Breast epithelium (tissue), 4 donors: ENCODE measurements around the gene SPATA19. TPM values are rescaled to one million over a fixed set of nuclear protein-coding genes. Genes with fewer than 3 reads are reported as not detected.

Experiments used
- DNase-seq, 2 donors: peaks; one replicate each; pipeline ENCODE4 v3.0.0-alpha.2; 2019; ENCODE audit warnings: low spot score in 2 of 2
- H3K27ac ChIP-seq, 2 donors: fragments of 200-600 bp; sonication (generic) in 1 of 2; one replicate each; pipeline ENCODE4 v1.5.1; 2016 to 2019; ENCODE audit warnings: mild to moderate bottlenecking in 1 of 2
- H3K27me3 ChIP-seq, 2 donors: fragments of 200-600 bp; sonication (generic) in 1 of 2; one replicate each; pipeline versions ENCODE4 v1.5.1 to v1.6.0; 2017 to 2019; ENCODE audit warnings: control low read depth in 1 of 2, mild to moderate bottlenecking in 1 of 2
- H3K36me3 ChIP-seq: fragments of 200-600 bp; one replicate; pipeline ENCODE4 v1.5.1; 2019
- H3K4me1 ChIP-seq, 2 donors: fragments of 200-600 bp; sonication (generic); one replicate each; pipeline ENCODE4 v1.5.1; 2016 to 2019; ENCODE audit warnings: control low read depth in 1 of 2
- H3K4me3 ChIP-seq, 3 donors: fragments of 200-600 bp; sonication (generic); 1 replicate in 2 of 3; 2 replicates in 1 of 3; pipeline ENCODE4 v1.5.1; 2016 to 2019; ENCODE audit warnings: mild to moderate bottlenecking in 3 of 3, moderate library complexity in 2 of 3
- H3K9me3 ChIP-seq, 2 donors: fragments of 200-600 bp; sonication (generic) in 1 of 2; one replicate each; pipeline ENCODE4 v1.5.1; 2016 to 2019; ENCODE audit warnings: control low read depth in 1 of 2
- POLR2A ChIP-seq: fragments of 450-650 bp; IDR thresholded peaks from one replicate; pipeline ENCODE4 v1.6.1; 2016; ENCODE audit warnings: antibody characterized with exemption, mild to moderate bottlenecking, moderate library complexity
- POLR2AphosphoS5 ChIP-seq, 3 donors: sonication (generic); formaldehyde crosslinking; IDR thresholded peaks; one replicate each; pipeline ENCODE4 v1.6.1; 2017; ENCODE audit warnings: antibody characterized with exemption in 3 of 3
- intact Hi-C: fragments of 100-400 bp; cut with DNase I; formaldehyde crosslinking; loops from one replicate; pipeline ENCODE4 v1.15.1; 2023; ENCODE audit warnings: low total_unique reads
- total RNA-seq, 3 donors: library from RNA; depleted of rRNA; stranded (reverse); fragments of >200 nt; gene quantifications; one replicate each; pipeline ENCODE4 v1.1.0, GENCODE V29; 2016
- TF ChIP-seq, protein P1 (sequence below), 3 donors: fragments of 450-650 bp; IDR thresholded peaks; one replicate each; pipeline ENCODE4 v1.5.1; 2016 to 2017; ENCODE audit warnings: antibody characterized with exemption in 3 of 3, mild to moderate bottlenecking in 3 of 3, moderate library complexity in 3 of 3

The SPATA19 gene
- total RNA-seq, 3 donors from 2014 or later = not detected

DNA sequence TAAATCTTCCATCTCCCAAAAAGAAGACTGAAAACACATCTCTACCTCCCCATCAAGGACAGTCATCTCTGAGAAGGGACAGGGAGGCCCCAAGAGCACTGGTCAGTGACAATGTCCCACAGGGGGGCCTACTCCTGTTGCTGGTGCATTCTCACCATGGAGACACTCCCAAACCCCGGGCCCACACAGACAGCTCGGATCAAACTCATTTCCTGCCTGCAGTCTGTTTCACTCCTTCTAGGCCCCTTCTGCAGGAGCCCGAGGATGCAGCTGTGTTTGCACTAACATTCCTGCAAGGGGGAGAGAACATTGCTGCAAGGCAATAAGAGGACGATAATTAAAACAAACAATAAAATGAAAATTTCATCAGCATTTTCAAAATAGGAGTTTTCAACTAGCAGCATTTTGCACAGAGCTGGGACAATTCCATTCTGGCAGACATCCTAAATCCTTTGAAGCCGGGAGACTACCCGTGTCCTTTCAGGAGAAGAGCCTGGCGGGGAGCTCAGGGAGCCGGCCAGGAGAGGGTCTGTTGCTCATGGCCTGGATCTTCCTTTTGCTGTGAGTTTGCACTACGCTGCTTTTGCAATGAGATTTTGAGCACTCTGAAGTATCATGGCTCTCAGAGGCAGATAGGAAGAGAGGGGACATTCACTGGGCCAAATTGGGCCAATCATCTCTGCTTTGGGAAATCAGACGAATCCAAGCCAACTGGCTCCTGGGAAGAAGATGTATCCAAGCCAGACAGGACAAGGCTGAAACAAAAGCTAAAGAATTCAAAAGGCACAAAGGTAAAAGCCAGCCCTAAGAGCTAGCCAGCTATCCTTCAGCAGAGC lies 33.2 kb downstream of the SPATA19 start:
- H3K27ac ChIP-seq = no peak overlapping the region
- no peaks in the 10 kb centered on the region for H3K9me3 ChIP-seq
- H3K4me1 ChIP-seq = peaks cover 0 to 8% of the 10 kb centered on the region in 2 donors
- DNase-seq = no peak
- H3K4me3 ChIP-seq = no peak overlapping the region
- no peaks in the 10 kb centered on the region for H3K36me3 ChIP-seq
- intact Hi-C loops = no loop called here
- TF ChIP-seq POLR2A = no peak
- TF ChIP-seq, protein P1, sequence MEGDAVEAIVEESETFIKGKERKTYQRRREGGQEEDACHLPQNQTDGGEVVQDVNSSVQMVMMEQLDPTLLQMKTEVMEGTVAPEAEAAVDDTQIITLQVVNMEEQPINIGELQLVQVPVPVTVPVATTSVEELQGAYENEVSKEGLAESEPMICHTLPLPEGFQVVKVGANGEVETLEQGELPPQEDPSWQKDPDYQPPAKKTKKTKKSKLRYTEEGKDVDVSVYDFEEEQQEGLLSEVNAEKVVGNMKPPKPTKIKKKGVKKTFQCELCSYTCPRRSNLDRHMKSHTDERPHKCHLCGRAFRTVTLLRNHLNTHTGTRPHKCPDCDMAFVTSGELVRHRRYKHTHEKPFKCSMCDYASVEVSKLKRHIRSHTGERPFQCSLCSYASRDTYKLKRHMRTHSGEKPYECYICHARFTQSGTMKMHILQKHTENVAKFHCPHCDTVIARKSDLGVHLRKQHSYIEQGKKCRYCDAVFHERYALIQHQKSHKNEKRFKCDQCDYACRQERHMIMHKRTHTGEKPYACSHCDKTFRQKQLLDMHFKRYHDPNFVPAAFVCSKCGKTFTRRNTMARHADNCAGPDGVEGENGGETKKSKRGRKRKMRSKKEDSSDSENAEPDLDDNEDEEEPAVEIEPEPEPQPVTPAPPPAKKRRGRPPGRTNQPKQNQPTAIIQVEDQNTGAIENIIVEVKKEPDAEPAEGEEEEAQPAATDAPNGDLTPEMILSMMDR (IDR thresholded peaks at IDR 0.05) = no peak
- TF ChIP-seq POLR2AphosphoS5 (IDR thresholded peaks at IDR 0.05) = no peak
- peaks cover 0 to 53% of the 10 kb centered on the region in 2 donors for H3K27me3 ChIP-seq

DNA sequence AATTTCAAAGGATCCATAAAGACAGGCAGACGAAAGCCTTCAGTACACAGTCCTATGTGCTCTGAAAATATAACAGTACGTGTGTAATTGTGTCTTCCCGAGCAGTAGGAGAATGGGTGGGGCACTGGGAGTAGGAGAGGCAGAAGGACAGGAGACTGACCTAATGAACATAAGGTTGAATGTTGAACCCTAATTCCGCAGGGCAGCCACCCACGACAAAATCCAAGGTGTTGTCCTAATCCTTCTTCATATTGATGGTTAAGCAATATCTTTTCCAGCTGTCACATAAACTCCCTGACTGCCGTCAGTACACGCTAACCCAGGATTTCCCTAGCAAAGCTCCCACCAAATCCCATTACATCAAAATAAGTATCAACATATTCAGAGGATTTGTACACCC lies 34.5 kb downstream of the SPATA19 start:
- peaks cover 0 to 8% of the 10 kb centered on the region in 2 donors for H3K4me1 ChIP-seq
- TF ChIP-seq POLR2AphosphoS5 (IDR thresholded peaks at IDR 0.05) = no peak
- TF ChIP-seq, protein P1 (IDR thresholded peaks at IDR 0.05) = no peak
- H3K27me3 ChIP-seq = peaks cover 0 to 55% of the 10 kb centered on the region in 2 donors
- H3K36me3 ChIP-seq = no peaks in the 10 kb centered on the region
- DNase-seq = no peak
- no peaks in the 10 kb centered on the region for H3K9me3 ChIP-seq
- no peak overlapping the region for H3K4me3 ChIP-seq
- intact Hi-C loops = no loop called here
- no peak overlapping the region for H3K27ac ChIP-seq

DNA sequence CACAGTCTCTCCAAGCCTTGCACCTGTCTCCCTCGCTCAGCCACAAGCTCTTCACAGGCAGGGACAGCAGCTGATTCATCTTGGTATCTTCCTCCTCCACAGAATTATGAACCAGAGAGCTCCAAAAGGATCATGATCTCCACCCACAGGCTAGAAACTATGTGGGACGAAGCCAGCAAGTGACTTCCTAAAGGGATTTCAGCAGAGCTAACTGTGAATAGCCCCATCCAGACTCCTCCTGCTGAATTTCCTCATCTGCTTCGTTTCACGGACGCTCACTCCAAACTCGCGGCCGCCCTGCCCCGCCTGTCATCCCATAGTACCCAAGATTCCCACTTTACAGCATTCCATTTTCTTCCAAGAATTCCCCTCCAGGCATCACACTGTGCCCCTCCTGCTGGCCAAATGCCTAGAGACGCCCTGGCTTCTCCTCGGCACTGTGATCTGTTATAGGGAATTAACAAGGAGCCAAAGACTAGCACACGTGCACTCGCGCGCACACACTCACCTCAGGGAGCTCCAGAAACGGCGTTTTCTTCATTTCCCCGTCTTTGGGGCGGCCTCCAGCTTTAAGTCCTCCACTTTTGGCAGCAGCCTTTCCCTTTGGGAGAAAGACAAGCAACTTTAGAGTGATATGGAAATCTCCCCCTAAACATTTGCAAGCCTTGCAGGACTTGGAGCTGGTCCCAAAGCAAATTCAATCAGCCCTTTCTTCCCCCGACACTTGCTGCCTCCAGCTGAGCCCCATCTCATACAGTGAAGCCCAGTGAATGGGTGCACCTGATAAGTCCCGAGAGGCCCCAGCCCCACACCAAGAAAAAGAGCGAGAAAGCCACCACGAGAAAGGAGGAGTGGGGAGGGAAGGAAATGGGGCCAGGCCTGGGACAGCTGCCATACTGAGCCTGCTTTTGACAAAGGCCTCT lies 35.5 kb downstream of the SPATA19 start:
- intact Hi-C loops = loop anchor here (10.0 kb wide), 1 partner anchor 1805 kb away; no protein-coding TSS in a partner anchor
- Histone ChIP-seq H3K27ac (no peak overlapping the region), H3K4me3 (peak overlapping the region in 2 of 3 donors; percentile 11 to 13), H3K4me1 (peaks cover 0 to 8% of the 10 kb centered on the region in 2 donors), H3K9me3 (no peaks in the 10 kb centered on the region), H3K36me3 (no peaks in the 10 kb centered on the region), H3K27me3 (peaks cover 0 to 52% of the 10 kb centered on the region in 2 donors)
- TF ChIP-seq POLR2A = no peak
- TF ChIP-seq, protein P1 (IDR thresholded peaks at IDR 0.05) = no peak
- TF ChIP-seq POLR2AphosphoS5 (IDR thresholded peaks at IDR 0.05) = no peak
- peak in 1 of 2 donors; percentile 34 for DNase-seq

DNA sequence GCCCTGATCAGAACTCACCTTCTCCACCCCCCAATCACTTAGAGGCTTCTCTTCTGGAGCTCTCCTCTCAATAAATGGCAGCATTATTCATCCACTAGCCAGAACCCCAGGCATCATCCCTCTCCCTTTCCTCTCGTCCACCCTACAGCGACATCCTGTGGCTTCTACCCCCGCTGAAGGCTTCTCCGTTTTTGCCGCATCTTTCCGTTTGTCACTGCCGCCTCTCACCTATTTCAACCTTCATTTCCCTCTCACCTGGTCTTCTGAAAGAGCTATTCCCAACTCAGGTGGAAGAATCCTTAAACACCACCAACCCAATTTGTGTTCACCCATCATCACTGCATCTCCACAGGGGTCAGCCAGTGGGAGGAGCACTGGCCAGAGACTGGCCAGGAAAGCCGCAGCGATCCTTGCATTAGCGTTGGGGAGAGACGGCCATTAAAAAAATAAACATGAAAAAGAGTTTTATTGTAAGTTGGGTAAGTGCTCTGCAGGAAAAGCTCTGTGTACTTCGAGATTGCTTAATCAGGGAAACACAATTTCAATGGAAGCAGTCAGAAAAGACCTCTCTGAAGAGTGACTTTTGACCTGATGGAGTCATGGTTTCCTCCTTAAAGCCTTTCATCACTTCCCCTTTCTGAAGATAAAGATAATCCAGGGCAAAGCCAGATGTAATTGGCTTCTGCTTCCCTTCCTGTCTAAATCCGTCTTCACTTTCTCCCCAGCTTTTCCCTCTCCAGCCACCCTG lies 36.7 kb downstream of the SPATA19 start:
- Histone ChIP-seq H3K4me3 (no peak overlapping the region), H3K27ac (no peak overlapping the region), H3K36me3 (no peaks in the 10 kb centered on the region), H3K27me3 (peaks cover 0 to 43% of the 10 kb centered on the region in 2 donors), H3K4me1 (peaks cover 0 to 8% of the 10 kb centered on the region in 2 donors), H3K9me3 (no peaks in the 10 kb centered on the region)
- TF ChIP-seq, protein P1 (IDR thresholded peaks at IDR 0.05) = no peak
- TF ChIP-seq POLR2A (no peak), POLR2AphosphoS5 (IDR thresholded peaks at IDR 0.05) (no peak)
- no peak for DNase-seq
- intact Hi-C loops = loop anchor here (10.0 kb wide), 1 partner anchor 1804 kb away; no protein-coding TSS in a partner anchor
